NB4 (cell line): ENCODE results near the gene RAPGEF4.

Source experiments
- DNase-seq: peaks from one replicate; pipeline ENCODE4 v3.0.0; 2010; ENCODE audit warnings: low read depth
- H3K4me3 ChIP-seq: one replicate; pipeline ENCODE4 v1.5.1; 2011; ENCODE audit warnings: mild to moderate bottlenecking, low read depth, low read length, moderate library complexity
- CTCF ChIP-seq: IDR thresholded peaks from one replicate; pipeline ENCODE4 v1.5.1; 2012; ENCODE audit warnings: low read depth, low read length
- MYC ChIP-seq: IDR thresholded peaks from 2 replicates; pipeline ENCODE4 v1.6.1; 2011; ENCODE audit warnings: low read depth, low read length
- POLR2A ChIP-seq: IDR thresholded peaks from 2 replicates; pipeline ENCODE4 v1.6.1; 2011; ENCODE audit warnings: mild to moderate bottlenecking; ENCODE audit not compliant: insufficient read length; ENCODE audit errors: extremely low read depth
- TF ChIP-seq, protein P1 (sequence below): IDR thresholded peaks from 2 replicates; pipeline ENCODE4 v1.6.1; 2011; ENCODE audit warnings: low read depth, low read length

The RAPGEF4 gene

DNA sequence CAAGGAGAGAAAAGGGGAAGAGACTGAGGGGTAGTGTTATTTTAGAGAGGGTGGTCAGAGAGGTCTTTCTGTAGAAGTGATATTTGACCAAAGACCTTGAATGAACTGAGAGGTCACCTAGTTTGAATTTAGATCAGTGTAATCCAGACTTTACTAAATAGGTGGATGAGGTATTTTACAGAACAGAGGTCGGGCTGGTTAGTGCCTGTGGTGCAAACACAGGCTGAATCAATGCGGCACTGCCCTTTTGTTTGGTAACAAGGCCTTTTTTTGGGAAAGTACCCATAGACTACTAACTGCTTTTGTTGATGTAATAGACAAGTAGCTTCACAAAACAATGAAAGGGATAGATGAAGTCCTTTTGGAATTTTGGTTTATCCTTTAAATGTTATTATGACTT, 15.9 kb downstream of the RAPGEF4 start:
- TF ChIP-seq, protein P1, sequence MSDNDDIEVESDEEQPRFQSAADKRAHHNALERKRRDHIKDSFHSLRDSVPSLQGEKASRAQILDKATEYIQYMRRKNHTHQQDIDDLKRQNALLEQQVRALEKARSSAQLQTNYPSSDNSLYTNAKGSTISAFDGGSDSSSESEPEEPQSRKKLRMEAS: no peak
- no peak for TF ChIP-seq CTCF
- TF ChIP-seq MYC: no peak
- no peak for TF ChIP-seq POLR2A
- no peak for DNase-seq
- H3K4me3 ChIP-seq: no peak overlapping the region

- DNase-seq: peak; percentile 33
- no peak for TF ChIP-seq CTCF
- TF ChIP-seq MYC: no peak
- TF ChIP-seq POLR2A: no peak
- TF ChIP-seq, protein P1: no peak
- H3K4me3 ChIP-seq: no peak overlapping the region
Observed at GRCh38 chr2:172753610-172754009, 18.0 kb downstream of the RAPGEF4 start.

DNA sequence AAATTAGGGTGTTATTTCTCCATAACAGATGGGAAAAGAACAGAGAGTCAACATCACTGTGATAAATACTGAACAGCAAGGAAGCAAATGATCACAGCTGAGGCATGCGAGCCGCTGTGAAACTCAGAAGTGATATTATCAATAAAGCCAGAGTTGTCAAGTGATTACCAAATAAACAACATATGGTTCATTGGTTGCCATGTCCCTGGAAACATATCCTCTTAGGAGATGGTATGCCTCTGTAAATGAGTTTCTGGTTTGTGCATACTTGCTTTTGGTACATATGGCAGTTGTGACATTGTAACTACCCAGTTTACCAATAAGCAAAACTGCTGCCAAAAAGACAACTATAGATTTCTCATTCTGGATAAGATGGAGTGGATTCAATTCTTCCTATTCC, 23.8 kb downstream of the RAPGEF4 start:
- no peak for DNase-seq
- H3K4me3 ChIP-seq: no peak overlapping the region
- no peak for TF ChIP-seq MYC
- TF ChIP-seq, protein P1: no peak
- no peak for TF ChIP-seq POLR2A
- TF ChIP-seq CTCF: no peak

GRCh38 chr2:172761306-172761705, 25.7 kb downstream of the RAPGEF4 start:
- DNase-seq: no peak
- TF ChIP-seq MYC: no peak
- TF ChIP-seq POLR2A: no peak
- TF ChIP-seq, protein P1: no peak
- TF ChIP-seq CTCF: no peak
- no peak overlapping the region for H3K4me3 ChIP-seq

GRCh38 chr2:172762574-172762973, 26.9 kb downstream of the RAPGEF4 start:
- no peak overlapping the region for H3K4me3 ChIP-seq
- TF ChIP-seq CTCF: no peak
- TF ChIP-seq MYC: no peak
- TF ChIP-seq POLR2A: no peak
- TF ChIP-seq, protein P1: no peak
- no peak for DNase-seq

- TF ChIP-seq CTCF (no peak), POLR2A (no peak), MYC (no peak)
- TF ChIP-seq, protein P1: no peak
- no peak overlapping the region for H3K4me3 ChIP-seq
- DNase-seq: no peak
Observed at GRCh38 chr2:172763079-172763478, 27.4 kb downstream of the RAPGEF4 start.
